ENCODE data around the gene PGLYRP2.

Gene PGLYRP2

GRCh38 chr19:15424121-15424520 is 55.2 kb downstream of the PGLYRP2 start:
- DNase-seq (ENCODE audit: insufficient read length) (no peak), FAIRE-seq (no peak)
- TF ChIP-seq POLR2A (IDR thresholded peaks at IDR 0.05; ENCODE audit: low read depth, low read length): no peak
- 0 out of 2 replicates have a peak, but pooled peaks have one; percentile 9 for TF ChIP-seq POLR2AphosphoS5 (IDR thresholded peaks at IDR 0.05; ENCODE audit: low read depth, low read length)

DNA sequence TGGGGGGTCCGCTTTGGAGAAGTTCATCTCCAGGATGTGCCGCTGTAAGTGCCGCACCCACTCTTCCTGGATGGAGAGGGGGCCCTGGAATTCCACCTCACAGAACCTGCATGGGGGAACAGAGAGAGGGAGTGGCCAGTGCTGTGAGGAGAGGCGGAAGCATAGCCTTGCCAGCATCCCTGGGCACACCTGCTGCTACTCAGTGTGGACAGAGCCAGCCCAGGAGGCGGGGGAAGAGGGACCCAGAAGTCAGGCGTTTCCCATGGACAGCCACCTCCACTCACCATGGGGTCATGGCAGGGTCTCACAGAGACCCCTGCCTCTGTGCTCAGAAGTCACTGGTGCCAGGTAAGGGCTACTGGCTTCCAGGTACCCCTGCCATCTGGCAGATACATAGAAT is 56.2 kb downstream of the PGLYRP2 start:
- no peak for FAIRE-seq
- DNase-seq (ENCODE audit: insufficient read length): no peak
- TF ChIP-seq POLR2A (IDR thresholded peaks at IDR 0.05; ENCODE audit: low read depth, low read length) (no peak), TAF1 (IDR thresholded peaks at IDR 0.05; ENCODE audit: borderline replicate concordance, low read depth, low read length) (no peak), POLR2AphosphoS5 (IDR thresholded peaks at IDR 0.05; ENCODE audit: low read depth, low read length) (no peak)

GRCh38 chr19:15422296-15423075 is 56.8 kb downstream of the PGLYRP2 start:
- TF ChIP-seq TAF1 (IDR thresholded peaks at IDR 0.05; ENCODE audit: borderline replicate concordance, low read depth, low read length): no peak
- TF ChIP-seq POLR2A (IDR thresholded peaks at IDR 0.05; ENCODE audit: low read depth, low read length): no peak
- TF ChIP-seq POLR2AphosphoS5 (IDR thresholded peaks at IDR 0.05; ENCODE audit: low read depth, low read length): no peak
- DNase-seq (ENCODE audit: insufficient read length) (no peak), FAIRE-seq (no peak)

GRCh38 chr19:15421721-15422260 is 57.5 kb downstream of the PGLYRP2 start:
- FAIRE-seq (no peak), DNase-seq (ENCODE audit: insufficient read length) (no peak)
- TF ChIP-seq POLR2AphosphoS5 (IDR thresholded peaks at IDR 0.05; ENCODE audit: low read depth, low read length): no peak
- TF ChIP-seq TAF1 (IDR thresholded peaks at IDR 0.05; ENCODE audit: borderline replicate concordance, low read depth, low read length): no peak
- TF ChIP-seq POLR2A (IDR thresholded peaks at IDR 0.05; ENCODE audit: low read depth, low read length): no peak

- DNase-seq (ENCODE audit: insufficient read length): no peak
- TF ChIP-seq POLR2A (IDR thresholded peaks at IDR 0.05; ENCODE audit: low read depth, low read length): no peak
- TF ChIP-seq POLR2AphosphoS5 (IDR thresholded peaks at IDR 0.05; ENCODE audit: low read depth, low read length): peak; percentile 25; the same call in 1 of the 2 replicates
- no peak for TF ChIP-seq TAF1 (IDR thresholded peaks at IDR 0.05; ENCODE audit: borderline replicate concordance, low read depth, low read length)
- no peak for FAIRE-seq
Measured at GRCh38 chr19:15421136-15421695, 58.1 kb downstream of the PGLYRP2 start.

DNA sequence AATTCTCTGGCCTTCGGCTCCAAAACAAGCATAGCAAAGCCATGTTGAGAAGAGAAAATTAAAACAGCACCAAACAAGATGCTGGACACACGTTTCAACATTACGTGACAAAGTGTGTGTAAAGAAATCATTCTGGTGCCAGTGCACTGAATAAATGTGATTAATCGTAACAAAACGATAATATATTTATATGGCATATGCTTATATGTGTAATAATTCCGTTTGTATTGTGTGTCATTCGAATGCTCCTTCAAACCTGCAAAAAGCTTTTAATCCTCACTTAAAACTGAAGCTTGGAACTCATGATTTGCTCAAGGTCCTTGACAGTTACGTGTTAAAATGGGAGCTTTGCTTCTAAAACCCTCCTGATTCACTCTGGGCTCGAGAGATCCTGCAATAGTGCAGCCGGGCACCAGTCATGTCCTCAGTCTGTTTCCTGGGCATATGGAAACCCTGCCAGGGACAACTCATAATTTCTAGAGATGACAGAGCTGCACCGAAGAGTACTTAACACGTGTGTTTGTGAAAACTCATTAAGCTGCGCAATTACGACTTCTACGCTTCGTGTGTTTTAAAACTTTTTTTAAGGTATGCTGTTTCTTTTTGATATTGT is 59.8 kb downstream of the PGLYRP2 start:
- FAIRE-seq: no peak
- DNase-seq (ENCODE audit: insufficient read length): no peak
- TF ChIP-seq POLR2AphosphoS5 (IDR thresholded peaks at IDR 0.05; ENCODE audit: low read depth, low read length): no peak
- TF ChIP-seq POLR2A (IDR thresholded peaks at IDR 0.05; ENCODE audit: low read depth, low read length): no peak
- no peak for TF ChIP-seq TAF1 (IDR thresholded peaks at IDR 0.05; ENCODE audit: borderline replicate concordance, low read depth, low read length)
